Astrocyte (in vitro differentiated cells and primary cell): ENCODE data around the gene IGF2BP3. TPM values are rescaled to one million over a fixed set of nuclear protein-coding genes. Genes with fewer than 3 reads are reported as not detected.

Experiments
- DNase-seq: peaks from one replicate; pipeline ENCODE4 v3.0.0-alpha.2; 2010; ENCODE audit warnings: low read depth
- FAIRE-seq: peaks from 2 replicates; lab custom pipeline; 2011; peaks lifted over from hg19 to GRCh38; lab: Jason Lieb, UNC
- H2AFZ ChIP-seq: 2 replicates; pipeline ENCODE4 v1.6.0; 2012; ENCODE audit warnings: low read depth, low read length, inconsistent platforms
- H3K27ac ChIP-seq: 2 replicates; pipeline ENCODE4 v1.5.1; 2011; ENCODE audit warnings: low read depth, low read length, inconsistent platforms
- H3K27me3 ChIP-seq: 2 replicates; pipeline ENCODE4 v1.6.0; 2011; ENCODE audit warnings: low read length, inconsistent platforms; ENCODE audit not compliant: insufficient read depth
- H3K36me3 ChIP-seq: 2 replicates; pipeline ENCODE4 v1.5.1; 2011; ENCODE audit warnings: low read length, inconsistent platforms; ENCODE audit not compliant: insufficient read depth
- H3K4me1 ChIP-seq: 2 replicates; pipeline ENCODE4 v1.5.1; 2011; ENCODE audit warnings: low read length, inconsistent platforms; ENCODE audit not compliant: insufficient read depth
- H3K4me2 ChIP-seq: 2 replicates; pipeline ENCODE4 v1.6.0; 2012; ENCODE audit warnings: low read length, inconsistent platforms
- H3K4me3 ChIP-seq: 2 replicates; pipeline ENCODE4 v1.5.1; 2011; ENCODE audit warnings: low read depth, mild to moderate bottlenecking, low read length, inconsistent platforms; ENCODE audit not compliant: insufficient read depth
- H3K79me2 ChIP-seq: 2 replicates; pipeline ENCODE4 v1.6.0; 2012; ENCODE audit warnings: mild to moderate bottlenecking, low read length, inconsistent platforms; ENCODE audit not compliant: insufficient read depth
- H3K9ac ChIP-seq: 2 replicates; pipeline ENCODE4 v1.6.0; 2012; ENCODE audit warnings: mild to moderate bottlenecking, low read length, inconsistent platforms
- H3K9me3 ChIP-seq: 2 replicates; pipeline ENCODE4 v1.5.1; 2012; ENCODE audit warnings: low read depth, mild to moderate bottlenecking, low read length, inconsistent platforms; ENCODE audit not compliant: insufficient read depth
- H4K20me1 ChIP-seq: 2 replicates; pipeline ENCODE4 v1.6.0; 2012; ENCODE audit warnings: low read length, inconsistent platforms; ENCODE audit not compliant: insufficient read depth
- H3K27ac Mint-ChIP-seq: one replicate; pipeline ENCODE4 v1.8.0; 2021; ENCODE audit warnings: mild to moderate bottlenecking, mixed read lengths; ENCODE audit not compliant: unreplicated experiment
- H3K27me3 Mint-ChIP-seq: one replicate; pipeline ENCODE4 v1.8.0; 2021; ENCODE audit warnings: low read depth, mixed read lengths; ENCODE audit not compliant: unreplicated experiment
- H3K36me3 Mint-ChIP-seq: one replicate; pipeline ENCODE4 v1.8.0; 2021; ENCODE audit warnings: low read depth, mixed read lengths; ENCODE audit not compliant: unreplicated experiment
- H3K4me1 Mint-ChIP-seq: one replicate; pipeline ENCODE4 v1.8.0; 2021; ENCODE audit warnings: low read depth, mixed read lengths; ENCODE audit not compliant: unreplicated experiment
- H3K4me3 Mint-ChIP-seq: one replicate; pipeline ENCODE4 v1.8.0; 2021; ENCODE audit warnings: mild to moderate bottlenecking, moderate library complexity, mixed read lengths; ENCODE audit not compliant: unreplicated experiment
- H3K9me3 Mint-ChIP-seq: one replicate; pipeline ENCODE4 v1.8.0; 2021; ENCODE audit warnings: mild to moderate bottlenecking, mixed read lengths; ENCODE audit not compliant: unreplicated experiment
- CTCF ChIP-seq: IDR thresholded peaks from 2 replicates; pipeline ENCODE4 v1.5.1; 2011; ENCODE audit warnings: low read depth, mild to moderate bottlenecking, inconsistent platforms, low read length, moderate library complexity; ENCODE audit not compliant: insufficient read depth
- EZH2 ChIP-seq: IDR thresholded peaks from 2 replicates; pipeline ENCODE4 v1.6.1; 2012; ENCODE audit warnings: mild to moderate bottlenecking, low read length, inconsistent platforms; ENCODE audit not compliant: insufficient read depth
- total RNA-seq: library from RNA; stranded (reverse); gene quantifications from 2 replicates; pipeline ENCODE4 v1.2.1, GENCODE V29; 2021

IGF2BP3 gene
- total RNA-seq, 1 donor from 2014 or later = 79.5 TPM

DNA sequence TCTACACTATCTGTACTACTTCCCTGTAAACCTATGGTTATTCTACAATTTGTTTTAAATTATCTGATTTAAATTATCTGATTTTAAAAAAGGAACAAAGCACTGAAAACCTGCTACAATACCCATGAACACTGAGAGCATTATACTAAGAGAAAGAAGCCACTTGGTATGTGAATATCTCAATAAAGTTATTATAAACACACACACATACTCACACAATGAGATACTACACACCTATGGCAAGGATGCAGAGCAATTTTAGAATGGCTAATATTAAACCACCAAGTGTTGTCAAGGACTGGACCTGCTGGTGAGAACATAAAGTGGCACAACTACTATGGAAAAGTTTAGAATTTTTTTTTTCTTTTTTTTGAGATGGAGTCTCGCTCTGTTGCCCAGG, 82.7 kb downstream of the IGF2BP3 start:
- H3K4me1 ChIP-seq = peaks cover 8% of the 10 kb centered on the region
- peaks cover 40% of the 10 kb centered on the region for H4K20me1 ChIP-seq
- no peak overlapping the region for H3K27ac Mint-ChIP-seq
- no peak overlapping the region for H3K4me3 Mint-ChIP-seq
- no peak for DNase-seq
- H3K9ac ChIP-seq = no peak overlapping the region
- FAIRE-seq = no peak
- no peaks in the 10 kb centered on the region for H3K27me3 Mint-ChIP-seq
- H3K27me3 ChIP-seq = no peaks in the 10 kb centered on the region
- peaks cover 12% of the 10 kb centered on the region for H3K36me3 ChIP-seq
- no peak overlapping the region for H3K27ac ChIP-seq
- no peak overlapping the region for H2AFZ ChIP-seq
- peaks cover 27% of the 10 kb centered on the region for H3K4me1 Mint-ChIP-seq
- H3K4me3 ChIP-seq = no peak overlapping the region
- H3K9me3 ChIP-seq = no peaks in the 10 kb centered on the region
- no peaks in the 10 kb centered on the region for H3K9me3 Mint-ChIP-seq
- no peak for TF ChIP-seq EZH2
- no peak for TF ChIP-seq CTCF
- H3K79me2 ChIP-seq = peaks cover 72% of the 10 kb centered on the region
- no peak overlapping the region for H3K4me2 ChIP-seq
- H3K36me3 Mint-ChIP-seq = peaks cover 17% of the 10 kb centered on the region

DNA sequence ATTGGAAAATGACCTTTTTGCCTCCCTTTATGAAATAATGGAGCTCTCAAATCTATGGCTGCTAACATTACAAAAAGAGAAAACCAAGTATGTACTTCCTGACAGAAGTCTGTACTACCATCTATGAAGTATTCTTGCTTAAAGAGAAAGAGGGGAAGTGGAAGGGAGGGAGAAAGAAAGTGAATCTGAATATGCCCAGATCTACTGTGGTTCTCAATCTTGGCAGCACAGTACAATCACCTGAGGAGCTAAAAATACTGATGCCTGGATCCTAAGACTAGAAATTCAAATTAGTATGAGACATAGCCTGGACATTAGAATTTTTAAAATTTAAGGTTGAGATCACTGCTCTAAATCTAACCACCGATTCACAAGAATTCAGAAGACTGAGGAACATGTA, 85.2 kb downstream of the IGF2BP3 start:
- H3K27ac ChIP-seq = no peak overlapping the region
- no peak overlapping the region for H3K4me3 Mint-ChIP-seq
- no peaks in the 10 kb centered on the region for H3K27me3 Mint-ChIP-seq
- H3K36me3 ChIP-seq = peaks cover 12% of the 10 kb centered on the region
- H4K20me1 ChIP-seq = peaks cover 46% of the 10 kb centered on the region
- no peak overlapping the region for H3K9ac ChIP-seq
- no peak for TF ChIP-seq EZH2
- FAIRE-seq (no peak), DNase-seq (no peak)
- no peaks in the 10 kb centered on the region for H3K9me3 ChIP-seq
- no peak overlapping the region for H3K4me3 ChIP-seq
- H3K27me3 ChIP-seq = no peaks in the 10 kb centered on the region
- H3K79me2 ChIP-seq = peaks cover 79% of the 10 kb centered on the region
- H3K4me1 Mint-ChIP-seq = peaks cover 26% of the 10 kb centered on the region
- H3K4me2 ChIP-seq = no peak overlapping the region
- no peak overlapping the region for H3K27ac Mint-ChIP-seq
- H3K4me1 ChIP-seq = peaks cover 10% of the 10 kb centered on the region
- peaks cover 24% of the 10 kb centered on the region for H3K36me3 Mint-ChIP-seq
- H2AFZ ChIP-seq = no peak overlapping the region
- H3K9me3 Mint-ChIP-seq = no peaks in the 10 kb centered on the region

DNA sequence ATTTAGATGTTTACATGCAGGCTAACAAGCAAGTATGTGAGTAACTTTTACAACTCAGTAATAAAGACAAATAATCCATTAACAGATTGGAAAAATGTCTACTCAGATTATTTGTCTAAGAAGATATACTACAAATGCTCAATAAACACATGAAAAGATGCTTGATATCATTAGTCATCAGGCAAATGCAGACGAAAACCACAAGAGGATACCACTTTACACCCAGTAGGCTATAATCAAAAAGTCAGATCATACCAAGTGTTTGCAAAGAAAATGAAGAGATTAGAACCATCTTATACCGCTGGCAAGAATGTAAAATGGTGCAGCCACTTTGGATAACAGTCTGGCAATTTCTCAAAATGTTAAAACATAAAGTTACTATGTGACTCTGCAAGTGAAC, 87.1 kb downstream of the IGF2BP3 start:
- DNase-seq = peak; percentile 65
- Histone ChIP-seq H3K27ac (no peak overlapping the region), H3K27me3 (no peaks in the 10 kb centered on the region), H4K20me1 (peaks cover 49% of the 10 kb centered on the region), H3K4me1 (peaks cover 10% of the 10 kb centered on the region), H3K36me3 (peaks cover 11% of the 10 kb centered on the region), H3K9me3 (no peaks in the 10 kb centered on the region), H3K79me2 (peaks cover 78% of the 10 kb centered on the region), H2AFZ (no peak overlapping the region), H3K9ac (no peak overlapping the region), H3K4me3 (no peak overlapping the region), H3K4me2 (no peak overlapping the region)
- Mint-ChIP-seq H3K27ac (no peak overlapping the region), H3K27me3 (no peaks in the 10 kb centered on the region), H3K36me3 (peaks cover 20% of the 10 kb centered on the region), H3K9me3 (no peaks in the 10 kb centered on the region), H3K4me1 (peaks cover 25% of the 10 kb centered on the region), H3K4me3 (no peak overlapping the region)
- TF ChIP-seq CTCF (no peak), EZH2 (no peak)
- no peak for FAIRE-seq
